AG09309 (cell line): ENCODE data around the gene SLC26A11.

Experiments
- DNase-seq: peaks from one replicate; pipeline ENCODE4 v3.0.0-alpha.2; 2010; ENCODE audit warnings: low read depth
- H3K4me3 ChIP-seq: 2 replicates; pipeline ENCODE4 v1.5.1; 2011; ENCODE audit warnings: mild to moderate bottlenecking, low read depth, low read length, moderate library complexity; ENCODE audit not compliant: control insufficient read depth
- CTCF ChIP-seq: IDR thresholded peaks from 2 replicates; pipeline ENCODE4 v1.5.1; 2011; ENCODE audit warnings: mild to moderate bottlenecking, low read depth, low read length, inconsistent platforms; ENCODE audit not compliant: insufficient read depth, control insufficient read depth; ENCODE audit errors: missing control alignments

Gene SLC26A11

GRCh38 chr17:80222376-80223141 is 2.3 kb downstream of the SLC26A11 start:
- H3K4me3 ChIP-seq: no peak overlapping the region
- no peak for DNase-seq
- TF ChIP-seq CTCF: no peak

DNA sequence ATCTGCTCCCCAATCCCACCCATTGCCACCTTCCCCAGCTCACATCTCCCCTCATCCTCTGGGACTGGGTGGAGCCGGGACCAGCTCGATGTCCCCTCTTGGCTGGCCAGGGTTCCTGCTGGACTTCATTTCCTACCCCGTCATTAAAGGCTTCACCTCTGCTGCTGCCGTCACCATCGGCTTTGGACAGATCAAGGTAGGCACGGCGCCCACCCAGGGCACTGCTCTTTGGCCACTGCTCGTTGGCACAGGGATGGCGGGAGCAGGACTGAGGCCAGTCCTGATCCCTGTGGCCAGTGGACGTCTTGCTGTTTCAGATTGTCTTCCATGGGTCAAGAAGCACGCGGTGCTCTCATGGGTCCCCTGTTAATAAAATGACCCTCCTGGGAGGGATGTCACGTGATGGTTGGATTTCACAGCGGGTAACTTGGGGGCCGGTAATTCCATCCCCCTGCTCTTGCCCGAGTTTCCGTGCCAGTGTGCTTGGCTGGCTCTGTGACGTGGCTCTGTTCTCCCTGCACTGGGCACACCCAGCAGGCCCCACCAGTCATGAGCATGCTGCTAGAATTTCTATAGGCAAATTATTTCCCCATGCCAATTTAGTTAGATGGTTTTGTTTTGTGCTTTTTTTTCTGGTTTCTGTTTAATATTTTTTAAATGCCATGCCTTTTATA is 3.1 kb downstream of the SLC26A11 start:
- no peak overlapping the region for H3K4me3 ChIP-seq
- TF ChIP-seq CTCF: no peak
- DNase-seq: no peak

DNA sequence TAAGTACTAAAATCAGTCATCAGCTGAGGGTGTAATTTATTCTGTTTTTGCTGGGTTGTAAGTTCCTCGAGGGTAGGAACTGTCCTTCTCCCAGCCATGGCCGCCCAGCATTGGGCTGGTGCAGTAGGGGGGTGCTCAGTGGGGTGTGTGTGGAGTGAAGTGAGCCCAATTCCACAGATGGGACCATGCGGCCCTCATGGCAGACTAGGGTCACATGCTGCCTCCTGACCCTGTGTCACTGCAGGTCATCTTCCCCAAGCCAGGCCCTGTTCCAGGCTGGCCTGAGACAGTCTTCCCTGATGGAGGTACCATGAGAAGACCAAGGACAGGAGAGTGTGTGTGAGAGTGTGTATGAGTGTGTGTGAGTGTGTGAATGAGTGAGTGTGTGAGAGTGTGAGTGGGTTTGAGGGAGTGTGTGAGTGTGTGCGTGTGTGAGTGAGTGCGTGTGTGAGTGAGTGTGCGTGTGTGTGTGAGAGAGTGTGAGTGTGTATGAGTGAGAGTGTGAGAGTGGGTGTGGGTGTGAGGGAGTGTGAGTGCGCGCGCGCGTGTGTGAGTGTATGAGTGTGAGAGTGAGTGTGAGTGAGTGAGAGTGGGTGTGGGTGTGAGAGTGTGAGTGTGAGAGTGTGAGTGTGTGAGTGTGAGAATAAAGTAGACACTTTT is 3.7 kb downstream of the SLC26A11 start:
- no peak for TF ChIP-seq CTCF
- DNase-seq: no peak

GRCh38 chr17:80224683-80225082 is 4.5 kb downstream of the SLC26A11 start:
- no peak overlapping the region for H3K4me3 ChIP-seq
- TF ChIP-seq CTCF: no peak
- no peak for DNase-seq

More for the DNA sequence above, 3.7 kb downstream of the SLC26A11 start:
- no peak overlapping the region for H3K4me3 ChIP-seq

DNA sequence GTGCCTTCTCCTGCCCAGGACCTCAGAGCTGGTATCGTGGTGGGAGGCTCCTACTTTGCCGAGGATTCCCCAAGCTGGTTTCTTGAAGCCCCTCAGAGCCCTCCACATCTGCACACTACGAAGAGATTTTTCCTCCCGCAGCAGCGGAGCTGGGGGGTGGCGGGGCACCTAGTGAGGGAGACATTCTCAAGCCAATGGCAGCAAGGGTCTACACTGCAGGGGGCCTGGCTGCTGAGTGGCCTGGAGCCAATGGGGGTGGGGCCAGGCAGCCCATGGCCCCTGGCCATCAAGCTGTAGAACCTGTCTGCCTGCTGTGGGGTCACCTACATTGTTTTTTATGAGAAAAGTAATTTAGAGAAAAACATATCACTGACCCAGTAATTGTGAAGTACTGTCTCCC is 5.0 kb downstream of the SLC26A11 start:
- H3K4me3 ChIP-seq: no peak overlapping the region
- TF ChIP-seq CTCF: no peak
- DNase-seq: no peak

- no peak for DNase-seq
- TF ChIP-seq CTCF: no peak
- H3K4me3 ChIP-seq: no peak overlapping the region
Measured at GRCh38 chr17:80227156-80227555, 6.9 kb downstream of the SLC26A11 start.
